HepG2 (cell line): ENCODE data around the gene NFATC3. TPM values are rescaled to one million over a fixed set of nuclear protein-coding genes. Genes with fewer than 3 reads are reported as not detected.

Experiments
- BRCA1 ChIP-seq: sonication (generic); formaldehyde crosslinking; IDR thresholded peaks from 2 replicates; pipeline ENCODE4 v1.4.0; 2020; ENCODE audit warnings: missing genetic modification reagents
- DBP ChIP-seq: sonication (generic); formaldehyde crosslinking; IDR thresholded peaks from 2 replicates; pipeline ENCODE4 v1.4.0; 2020; ENCODE audit warnings: missing genetic modification reagents; ENCODE audit errors: not compliant biosample characterization
- DR1 ChIP-seq: sonication (generic); formaldehyde crosslinking; IDR thresholded peaks from 2 replicates; pipeline ENCODE4 v1.8.0; 2021; ENCODE audit warnings: mild to moderate bottlenecking, missing genetic modification reagents, inconsistent platforms
- ELF3 ChIP-seq: IDR thresholded peaks from 2 replicates; pipeline ENCODE4 v1.6.1; 2016; ENCODE audit warnings: missing genetic modification reagents, missing compliant biosample characterization
- HOXA5 ChIP-seq: sonication (generic); formaldehyde crosslinking; IDR thresholded peaks from 2 replicates; pipeline ENCODE4 v1.4.0; 2020; ENCODE audit warnings: missing genetic modification reagents
- KLF16 ChIP-seq, 2 experiments: sonication (generic) in 1 of 2; formaldehyde crosslinking in 1 of 2; IDR thresholded peaks; 2 replicates each; pipeline versions ENCODE4 v1.6.1 to v1.8.0; 2016 to 2023; ENCODE audit warnings: missing genetic modification reagents in 2 of 2, missing compliant biosample characterization in 1 of 2
- NCOA1 ChIP-seq: sonication (generic); formaldehyde crosslinking; IDR thresholded peaks from 2 replicates; pipeline ENCODE4 v1.9.0; 2021; ENCODE audit warnings: missing genetic modification reagents
- NFYC ChIP-seq: IDR thresholded peaks from 2 replicates; pipeline ENCODE4 v1.6.1; 2016; ENCODE audit warnings: missing genetic modification reagents, missing compliant biosample characterization
- NPAS2 ChIP-seq: sonication (generic); formaldehyde crosslinking; IDR thresholded peaks from 2 replicates; pipeline ENCODE4 v1.8.0; 2022; ENCODE audit warnings: mild to moderate bottlenecking, missing genetic modification reagents, borderline replicate concordance
- NR2F6 ChIP-seq, 2 experiments: IDR thresholded peaks; 2 replicates each; pipeline ENCODE4 v1.6.1; 2016; ENCODE audit warnings: antibody characterized with exemption in 1 of 2, mild to moderate bottlenecking in 1 of 2
- PHF8 ChIP-seq: sonication (generic); formaldehyde crosslinking; IDR thresholded peaks from 2 replicates; pipeline ENCODE4 v1.5.0; 2020; ENCODE audit warnings: missing genetic modification reagents
- REST ChIP-seq, 2 experiments: IDR thresholded peaks; 2 replicates each; pipeline ENCODE4 v1.6.1; 2011 to 2012; ENCODE audit warnings: low read length in 2 of 2, borderline replicate concordance in 1 of 2, low read depth in 1 of 2, mild to moderate bottlenecking in 1 of 2, moderate library complexity in 1 of 2
- SIX1 ChIP-seq: sonication (generic); formaldehyde crosslinking; IDR thresholded peaks from 2 replicates; pipeline ENCODE4 v1.4.0; 2020; ENCODE audit warnings: missing genetic modification reagents, borderline replicate concordance
- SOX13 ChIP-seq, 3 experiments: fragments of 450-650 bp in 1 of 3; sonication (generic) in 1 of 3; formaldehyde crosslinking in 1 of 3; IDR thresholded peaks in 2 of 3; conservative IDR thresholded peaks in 1 of 3; 2 replicates each; pipeline versions ENCODE4 v1.5.0 to v1.6.1; 2016 to 2020; ENCODE audit warnings: antibody characterized with exemption in 1 of 3, mild to moderate bottlenecking in 1 of 3, missing compliant biosample characterization in 1 of 3, missing genetic modification reagents in 1 of 3, moderate library complexity in 1 of 3
- TARDBP ChIP-seq: sonication (generic); formaldehyde crosslinking; IDR thresholded peaks from 2 replicates; pipeline ENCODE4 v1.8.0; 2022; ENCODE audit warnings: mild to moderate bottlenecking, missing genetic modification reagents
- TBX3 ChIP-seq: fragments of 450-650 bp; IDR thresholded peaks from 2 replicates; pipeline ENCODE4 v1.6.1; 2017; ENCODE audit warnings: antibody characterized with exemption, mild to moderate bottlenecking, inconsistent platforms, borderline replicate concordance
- U2AF1 ChIP-seq: fragments of 200-400 bp; formaldehyde crosslinking; optimal IDR thresholded peaks from 2 replicates; pipeline ENCODE3; 2017; ENCODE audit warnings: mild to moderate bottlenecking, low read depth, low read length
- YY1 ChIP-seq: IDR thresholded peaks from 2 replicates; pipeline ENCODE4 v1.6.1; 2011; ENCODE audit warnings: low read length, low read depth, moderate library complexity, mild to moderate bottlenecking; ENCODE audit not compliant: insufficient read depth, insufficient replicate concordance
- ZFP36 ChIP-seq: fragments of 150-350 bp; IDR thresholded peaks from 2 replicates; pipeline ENCODE4 v1.6.1; 2018; ENCODE audit warnings: borderline replicate concordance, low read length, low read depth; ENCODE audit not compliant: partially characterized antibody
- ZNF232 ChIP-seq: sonication (generic); formaldehyde crosslinking; IDR thresholded peaks from 2 replicates; pipeline ENCODE4 v1.4.0; 2020; ENCODE audit warnings: missing genetic modification reagents, borderline replicate concordance
- ZNF282 ChIP-seq: fragments of 450-650 bp; IDR thresholded peaks from 2 replicates; pipeline ENCODE4 v1.6.1; 2018; ENCODE audit not compliant: partially characterized antibody
- ZNF75D ChIP-seq: sonication (generic); formaldehyde crosslinking; IDR thresholded peaks from 2 replicates; pipeline ENCODE4 v1.8.1; 2023; ENCODE audit warnings: missing genetic modification reagents, mild to moderate bottlenecking, borderline replicate concordance
- ZNF83 ChIP-seq: sonication (generic); formaldehyde crosslinking; IDR thresholded peaks from 2 replicates; pipeline ENCODE4 v1.4.0; 2020; ENCODE audit warnings: missing genetic modification reagents, mild to moderate bottlenecking, borderline replicate concordance
- ZNF891 ChIP-seq: sonication (generic); formaldehyde crosslinking; IDR thresholded peaks from 2 replicates; pipeline ENCODE4 v1.5.0; 2020; ENCODE audit warnings: mild to moderate bottlenecking, missing genetic modification reagents
- polyA plus RNA-seq, 8 experiments: library from polyadenylated mRNA; depleted of rRNA in 3 of 8; stranded (reverse) in 7 of 8; unstranded in 1 of 8; fragments of >200 nt; fragmentation: Illumina TruSeq in 4 of 8; extraction: Trizol in 4 of 8; gene quantifications; 2 replicates each; pipeline versions ENCODE4 v1.2.1 to v1.2.3, GENCODE V29; 2011 to 2016; ENCODE audit warnings: low read depth in 4 of 8, missing spikeins in 1 of 8, mixed read lengths in 1 of 8; ENCODE audit not compliant: insufficient read depth in 1 of 8
- total RNA-seq, 5 experiments: library from RNA; depleted of rRNA; stranded (reverse); fragments of >200 nt; fragmentation: Illumina TruSeq; extraction: Trizol; gene quantifications; 2 replicates each; pipeline ENCODE4 v1.2.3, GENCODE V29; 2016; ENCODE audit warnings: low read depth in 1 of 5

Gene NFATC3
- total and polyA plus RNA-seq, 2 of the 13 experiments (the other 11 are each of a cell fraction or from before 2014, with no cell fraction given) = 52.6 to 62.7 TPM

- TF ChIP-seq NR2F6 (IDR thresholded peaks at IDR 0.05) = peak; percentile 61
- peak; percentile 75; the same call in 1 of the 2 replicates for TF ChIP-seq NR2F6 (CRISPR knock-in tag; IDR thresholded peaks at IDR 0.05)
- peak; percentile 41; the same call in 1 of the 2 replicates for TF ChIP-seq TBX3
- no peak for TF ChIP-seq NPAS2 (CRISPR knock-in tag)
- TF ChIP-seq ZNF282 = no peak
- TF ChIP-seq ZNF83 (CRISPR knock-in tag) = no peak
- TF ChIP-seq KLF16 (CRISPR knock-in tag; IDR thresholded peaks at IDR 0.05) = peak in 1 of 2 experiments; percentile 88; a peak in 2 of 4 replicates
- TF ChIP-seq SOX13 (IDR thresholded peaks at IDR 0.05) = no peak
- peak in 1 of 2 experiments; percentile 82; a peak in 2 of 4 replicates for TF ChIP-seq SOX13 (CRISPR knock-in tag; conservative IDR thresholded peaks at IDR 0.05 in 1 of 2, IDR thresholded peaks at IDR 0.05 in 1 of 2)
- TF ChIP-seq ELF3 (CRISPR knock-in tag) = peak; percentile 99
- TF ChIP-seq YY1 = peak; percentile 43
- no peak for TF ChIP-seq U2AF1
- no peak; the same call in 1 of the 2 replicates for TF ChIP-seq PHF8 (CRISPR knock-in tag)
- TF ChIP-seq REST (IDR thresholded peaks at IDR 0.05; ENCODE audit: borderline replicate concordance in 1 of 2, low read depth in 1 of 2, low read length in 2 of 2) = 0 out of 4 replicates have a peak, but pooled peaks of 1 of the 2 experiments have one; percentile 9
- peak; percentile 47; the same call in 1 of the 2 replicates for TF ChIP-seq NFYC (CRISPR knock-in tag)
- TF ChIP-seq DBP = no peak
- peak; percentile 34; the same call in 1 of the 2 replicates for TF ChIP-seq DR1 (CRISPR knock-in tag)
- peak; percentile 10; the same call in 1 of the 2 replicates for TF ChIP-seq SIX1
- 0 out of 2 replicates have a peak, but pooled peaks have one; percentile 43 for TF ChIP-seq HOXA5 (CRISPR knock-in tag)
- TF ChIP-seq ZNF232 (CRISPR knock-in tag) = 0 out of 2 replicates have a peak, but pooled peaks have one; percentile 12
- TF ChIP-seq BRCA1 (CRISPR knock-in tag) = no peak
- no peak for TF ChIP-seq ZNF75D (CRISPR knock-in tag)
- TF ChIP-seq TARDBP (CRISPR knock-in tag) = peak; percentile 87
- no peak for TF ChIP-seq ZFP36
- no peak for TF ChIP-seq ZNF891 (CRISPR knock-in tag)
- peak; percentile 49; the same call in 1 of the 2 replicates for TF ChIP-seq NCOA1 (CRISPR knock-in tag)
Measured at GRCh38 chr16:68257906-68258800, 173.0 kb downstream of the NFATC3 start (continued).
